Stomach (tissue), 9 donors: ENCODE data around the gene DESI1. TPM values are rescaled to one million over a fixed set of nuclear protein-coding genes. Genes with fewer than 3 reads are reported as not detected.
"Not testable (repeated sequence)": the region's sequence is repeated elsewhere in the genome, so short reads cannot be mapped to it uniquely, and the experiment has no call there.

Experiments used
- DNase-seq, 2 donors: peaks; one replicate each; pipeline versions ENCODE4 v3.0.0 to v3.0.0-alpha.2; 2013 to 2019
- H3K27ac ChIP-seq, 5 donors: fragments of 200-600 bp in 4 of 5; sonication (generic) in 4 of 5; one replicate each; pipeline ENCODE4 v1.5.1; 2013 to 2019; ENCODE audit warnings: mild to moderate bottlenecking in 1 of 5, moderate library complexity in 1 of 5
- H3K27me3 ChIP-seq, 3 donors: fragments of 200-600 bp; sonication (generic); one replicate each; pipeline ENCODE4 v1.5.1; 2017 to 2019; ENCODE audit warnings: mixed run types in 1 of 3
- H3K36me3 ChIP-seq, 4 donors: fragments of 200-600 bp; sonication (generic); 1 replicate in 3 of 4; 2 replicates in 1 of 4; pipeline ENCODE4 v1.5.1; 2016 to 2019
- H3K4me1 ChIP-seq, 4 donors: fragments of 200-600 bp; sonication (generic); one replicate each; pipeline ENCODE4 v1.5.1; 2016 to 2019
- H3K4me3 ChIP-seq, 4 donors: fragments of 200-600 bp; sonication (generic) in 3 of 4; one replicate each; pipeline ENCODE4 v1.5.1; 2016 to 2019; ENCODE audit warnings: mild to moderate bottlenecking in 1 of 4
- H3K9me3 ChIP-seq, 4 donors: fragments of 200-600 bp; sonication (generic); one replicate each; pipeline ENCODE4 v1.5.1; 2016 to 2019
- EP300 ChIP-seq: sonication (generic); formaldehyde crosslinking; IDR thresholded peaks from one replicate; pipeline ENCODE4 v1.6.1; 2017; ENCODE audit warnings: antibody characterized with exemption
- POLR2A ChIP-seq, 4 donors: fragments of 450-650 bp; IDR thresholded peaks; one replicate each; pipeline ENCODE4 v1.6.1; 2016; ENCODE audit warnings: antibody characterized with exemption in 4 of 4, control low read depth in 2 of 4, mild to moderate bottlenecking in 1 of 4, moderate library complexity in 1 of 4
- POLR2AphosphoS5 ChIP-seq, 3 donors: sonication (generic); formaldehyde crosslinking; IDR thresholded peaks; one replicate each; pipeline ENCODE4 v1.6.1; 2016; ENCODE audit warnings: antibody characterized with exemption in 3 of 3
- WGBS, 5 donors: extraction: QIAGEN DNeasy Blood & Tissue Kit in 3 of 5; methylation state at CpG; one replicate each; pipeline versions ENCODE4 v1.1.5 to v1.1.7; 2013 to 2018; 5-methylcytosine and 5-hydroxymethylcytosine counted together
- intact Hi-C: fragments of 100-400 bp; cut with DNase I; formaldehyde crosslinking; loops from one replicate; pipeline ENCODE4 v1.15.1; 2023; ENCODE audit warnings: low total_unique reads
- polyA plus RNA-seq, 3 donors: library from polyadenylated mRNA; stranded (reverse); fragments of 200-250 nt; gene quantifications; one replicate each; pipeline ENCODE4 v1.2.3, GENCODE V29; 2013
- total RNA-seq, 5 donors: library from RNA; depleted of rRNA; stranded (reverse); fragments of >200 nt; gene quantifications; one replicate each; pipeline versions ENCODE4 v1.1.0 to v1.2.3, GENCODE V29; 2014 to 2016
- TF ChIP-seq, protein P1 (sequence below), 7 experiments: fragments of 450-650 bp in 4 of 7; fragments of 200-600 bp in 3 of 7; sonication (generic) in 3 of 7; IDR thresholded peaks; one replicate each; pipeline ENCODE4 v1.5.1; 2016 to 2019; ENCODE audit warnings: antibody characterized with exemption in 7 of 7, control low read depth in 2 of 7, mild to moderate bottlenecking in 1 of 7
- donor health status: healthy with polysubstance abuse.
- donor health status: Bipolar disorder and iron deficiency.
- donor health status: healthy.

The DESI1 gene
- total and polyA plus RNA-seq, 8 donors = 10.4 to 39.7 (median 15.8) TPM

DNA sequence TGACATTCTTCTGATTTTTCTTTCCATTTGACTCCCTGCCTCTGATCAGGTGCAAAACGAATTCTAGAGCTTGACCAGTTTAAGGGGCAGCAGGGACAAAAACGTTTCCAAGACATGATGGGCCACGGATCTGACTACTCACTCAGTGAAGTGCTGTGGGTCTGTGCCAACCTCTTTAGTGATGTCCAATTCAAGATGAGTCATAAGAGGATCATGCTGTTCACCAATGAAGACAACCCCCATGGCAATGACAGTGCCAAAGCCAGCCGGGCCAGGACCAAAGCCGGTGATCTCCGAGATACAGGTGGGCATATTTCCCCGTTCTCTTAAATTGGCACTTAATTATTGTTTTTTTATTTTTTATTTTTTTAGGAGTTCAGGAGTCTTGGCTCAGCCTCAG lies 15.6 kb upstream of the DESI1 start:
- Histone ChIP-seq H3K27me3 (no peaks in the 10 kb centered on the region), H3K4me3 (no peak overlapping the region), H3K36me3 (peaks cover 70 to 99% (median 98%) of the 10 kb centered on the region in 4 donors), H3K9me3 (no peaks in the 10 kb centered on the region), H3K27ac (peak overlapping the region in 1 of 5 donors; percentile 28), H3K4me1 (peaks cover 0 to 6% (median 0%) of the 10 kb centered on the region in 4 donors)
- intact Hi-C loops = no loop called here
- DNase-seq = no peak
- TF ChIP-seq POLR2A (IDR thresholded peaks at IDR 0.05) (no peak), EP300 (no peak), POLR2AphosphoS5 (IDR thresholded peaks at IDR 0.05) (no peak)
- TF ChIP-seq, protein P1, sequence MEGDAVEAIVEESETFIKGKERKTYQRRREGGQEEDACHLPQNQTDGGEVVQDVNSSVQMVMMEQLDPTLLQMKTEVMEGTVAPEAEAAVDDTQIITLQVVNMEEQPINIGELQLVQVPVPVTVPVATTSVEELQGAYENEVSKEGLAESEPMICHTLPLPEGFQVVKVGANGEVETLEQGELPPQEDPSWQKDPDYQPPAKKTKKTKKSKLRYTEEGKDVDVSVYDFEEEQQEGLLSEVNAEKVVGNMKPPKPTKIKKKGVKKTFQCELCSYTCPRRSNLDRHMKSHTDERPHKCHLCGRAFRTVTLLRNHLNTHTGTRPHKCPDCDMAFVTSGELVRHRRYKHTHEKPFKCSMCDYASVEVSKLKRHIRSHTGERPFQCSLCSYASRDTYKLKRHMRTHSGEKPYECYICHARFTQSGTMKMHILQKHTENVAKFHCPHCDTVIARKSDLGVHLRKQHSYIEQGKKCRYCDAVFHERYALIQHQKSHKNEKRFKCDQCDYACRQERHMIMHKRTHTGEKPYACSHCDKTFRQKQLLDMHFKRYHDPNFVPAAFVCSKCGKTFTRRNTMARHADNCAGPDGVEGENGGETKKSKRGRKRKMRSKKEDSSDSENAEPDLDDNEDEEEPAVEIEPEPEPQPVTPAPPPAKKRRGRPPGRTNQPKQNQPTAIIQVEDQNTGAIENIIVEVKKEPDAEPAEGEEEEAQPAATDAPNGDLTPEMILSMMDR (IDR thresholded peaks at IDR 0.05) = no peak
- 66 to 80% (median 76%) methylated on average over 7 of the region's 7 CpGs for WGBS, 5 donors

DNA sequence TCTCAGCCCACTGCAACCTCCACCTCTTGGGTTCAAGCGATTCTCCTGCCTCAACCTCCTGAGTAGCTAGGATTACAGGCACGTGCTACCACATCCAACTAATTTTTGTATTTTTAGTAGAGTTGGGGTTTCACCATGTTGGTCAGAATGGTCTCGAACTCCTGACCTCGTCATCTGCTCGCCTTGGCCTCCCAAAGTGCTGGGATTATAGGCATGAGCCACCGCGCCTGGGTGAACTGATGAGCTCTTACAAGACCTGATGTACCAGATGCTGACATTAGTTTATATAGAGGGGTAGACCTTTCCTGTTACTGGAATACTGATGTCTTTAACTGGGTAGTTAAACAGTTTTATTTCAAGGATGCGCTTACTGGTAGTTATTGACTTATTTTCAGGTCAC lies 13.8 kb upstream of the DESI1 start:
- H3K9me3 ChIP-seq, H3K4me1 ChIP-seq, H3K27me3 ChIP-seq, H3K27ac ChIP-seq, DNase-seq, H3K4me3 ChIP-seq, intact Hi-C loops: not testable (repeated sequence)
- whole genome bisulfite sequencing, 5 donors = 96 to 98% (median 96%) methylated on average over 8 of the region's 8 CpGs
- H3K36me3 ChIP-seq = peaks cover 61 to 98% (median 96%) of the 10 kb centered on the region in 4 donors

DNA sequence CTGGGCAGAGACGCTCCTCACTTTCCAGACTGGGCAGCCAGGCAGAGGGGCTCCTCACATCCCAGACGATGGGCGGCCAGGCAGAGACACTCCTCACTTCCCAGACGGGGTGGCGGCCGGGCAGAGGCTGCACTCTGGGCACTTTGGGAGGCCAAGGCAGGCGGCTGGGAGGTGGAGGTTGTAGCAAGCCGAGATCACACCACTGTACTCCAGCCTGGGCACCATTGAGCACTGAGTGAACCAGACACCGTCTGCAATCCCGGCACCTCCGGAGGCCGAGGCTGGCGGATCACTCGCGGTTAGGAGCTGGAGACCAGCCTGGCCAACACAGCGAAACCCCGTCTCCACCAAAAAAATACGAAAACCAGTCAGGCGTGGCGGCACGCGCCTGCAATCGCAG lies 10.8 kb upstream of the DESI1 start:
- intact Hi-C loops, H3K9me3 ChIP-seq, H3K4me1 ChIP-seq, H3K27me3 ChIP-seq, DNase-seq, H3K27ac ChIP-seq, H3K4me3 ChIP-seq: not testable (repeated sequence)
- 97 to 100% (median 100%) methylated on average over 1 to 13 of the region's 23 CpGs for WGBS, 5 donors
- peaks cover 63 to 98% (median 96%) of the 10 kb centered on the region in 4 donors for H3K36me3 ChIP-seq

DNA sequence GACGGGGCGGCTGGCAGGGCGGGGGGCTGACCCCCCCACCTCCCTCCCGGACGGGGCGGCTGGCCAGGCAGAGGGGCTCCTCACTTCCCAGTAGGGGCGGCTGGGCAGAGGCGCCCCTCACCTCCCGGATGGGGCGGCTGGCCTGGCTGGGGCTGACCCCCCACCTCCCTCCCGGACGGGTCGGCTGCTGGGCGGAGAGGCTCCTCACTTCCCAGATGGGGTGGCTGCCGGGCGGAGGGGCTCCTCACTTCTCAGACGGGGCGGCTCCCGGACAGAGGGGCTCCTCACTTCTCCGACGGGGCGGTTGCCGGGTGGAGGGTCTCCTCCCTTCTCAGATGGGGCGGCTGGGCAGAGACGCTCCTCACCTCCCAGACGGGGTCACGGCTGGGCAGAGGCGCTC lies 10.3 kb upstream of the DESI1 start:
- H3K9me3 ChIP-seq, H3K4me3 ChIP-seq, H3K4me1 ChIP-seq, intact Hi-C loops, H3K27me3 ChIP-seq, H3K27ac ChIP-seq, DNase-seq: not testable (repeated sequence)
- H3K36me3 ChIP-seq = peaks cover 63 to 98% (median 96%) of the 10 kb centered on the region in 4 donors
- 96 to 100% (median 98%) methylated on average over 12 to 23 of the region's 28 CpGs; no CpG with 5 or more reads in 1 of the 5 donors for WGBS, 5 donors

DNA sequence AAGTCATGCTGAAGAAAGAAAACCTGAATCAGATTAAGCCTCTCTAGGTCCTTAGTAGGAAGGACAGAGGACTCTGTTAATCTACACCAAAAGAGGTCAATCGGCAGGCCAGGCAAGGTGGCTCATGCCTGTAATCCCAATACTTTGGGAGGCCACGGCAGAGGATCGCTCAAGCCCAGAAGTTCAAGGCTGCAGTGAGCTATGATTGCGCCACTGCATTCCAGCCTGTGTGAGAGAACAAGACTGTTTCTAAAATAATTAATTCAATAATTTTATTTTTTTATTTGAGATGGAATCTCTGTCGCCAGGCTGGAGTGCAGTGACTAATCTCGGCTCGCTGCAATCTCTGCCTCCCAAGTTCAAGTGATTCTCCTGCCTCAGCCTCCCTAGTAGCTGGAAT lies 4.7 kb upstream of the DESI1 start:
- intact Hi-C loops = no loop called here
- H3K4me1 ChIP-seq = peaks cover 15 to 41% (median 22%) of the 10 kb centered on the region in 4 donors
- H3K36me3 ChIP-seq = peaks cover 63 to 83% (median 79%) of the 10 kb centered on the region in 4 donors
- no peak overlapping the region for H3K4me3 ChIP-seq
- no peak overlapping the region for H3K27ac ChIP-seq
- DNase-seq = no peak
- no peaks in the 10 kb centered on the region for H3K9me3 ChIP-seq
- WGBS, 5 donors = 91 to 99% (median 96%) methylated on average over 7 of the region's 7 CpGs
- TF ChIP-seq POLR2AphosphoS5 (IDR thresholded peaks at IDR 0.05) = no peak
- TF ChIP-seq, protein P1 (IDR thresholded peaks at IDR 0.05) = no peak
- no peaks in the 10 kb centered on the region for H3K27me3 ChIP-seq

DNA sequence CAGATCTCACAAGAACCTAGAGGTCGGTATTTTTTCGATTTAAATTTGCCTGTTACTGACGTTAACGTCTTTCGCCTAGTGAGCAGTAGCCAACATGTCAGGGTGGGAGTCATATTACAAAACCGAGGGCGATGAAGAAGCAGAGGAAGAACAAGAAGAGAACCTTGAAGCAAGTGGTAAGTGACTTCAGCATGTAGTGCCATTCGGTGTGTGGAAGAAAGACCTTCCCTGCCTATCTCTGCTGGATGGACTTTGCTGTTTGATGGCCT lies 1.0 kb upstream of the DESI1 start:
- intact Hi-C loops = no loop called here
- WGBS, 5 donors = 2 to 6% (median 2%) methylated on average over 8 of the region's 8 CpGs
- TF ChIP-seq, protein P1 (IDR thresholded peaks at IDR 0.05) = no peak
- no peak for TF ChIP-seq POLR2AphosphoS5 (IDR thresholded peaks at IDR 0.05)
- Histone ChIP-seq H3K27ac (peak overlapping the region; percentile 87 to 99 (median 97)), H3K4me1 (peaks cover 21 to 70% (median 48%) of the 10 kb centered on the region in 4 donors), H3K27me3 (no peaks in the 10 kb centered on the region), H3K9me3 (no peaks in the 10 kb centered on the region), H3K36me3 (peaks cover 30 to 46% (median 42%) of the 10 kb centered on the region in 4 donors), H3K4me3 (peak overlapping the region; percentile 80 to 98 (median 91))
- peak in 1 of 2 donors; percentile 22 for DNase-seq
